Measurements from ENCODE around the gene STOM.

STOM gene

DNA sequence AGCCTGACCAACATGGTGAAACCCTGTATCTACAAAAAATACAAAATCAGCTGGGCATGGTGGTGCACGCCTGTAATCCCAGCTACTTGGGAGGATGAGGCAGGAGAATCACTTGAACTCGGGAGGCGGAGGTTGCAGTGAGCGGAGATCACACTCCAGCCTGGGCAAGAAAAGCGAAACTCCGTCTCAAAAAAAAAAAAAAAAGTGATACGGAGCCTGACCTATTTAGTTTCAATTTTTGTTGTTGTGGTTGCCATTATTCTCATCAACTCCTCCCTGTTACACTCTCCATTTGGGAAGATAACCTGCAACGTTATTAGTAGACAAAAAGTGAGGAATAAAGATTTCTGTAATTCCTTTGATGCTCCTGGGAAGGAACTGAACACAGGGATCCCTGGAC lies 1.3 kb downstream of the STOM start:
- DNase-seq = peak in 1 of 5 donors; percentile 55

GRCh38 chr9:121368138-121368522 lies 1.9 kb downstream of the STOM start:
- no peak for DNase-seq

DNA sequence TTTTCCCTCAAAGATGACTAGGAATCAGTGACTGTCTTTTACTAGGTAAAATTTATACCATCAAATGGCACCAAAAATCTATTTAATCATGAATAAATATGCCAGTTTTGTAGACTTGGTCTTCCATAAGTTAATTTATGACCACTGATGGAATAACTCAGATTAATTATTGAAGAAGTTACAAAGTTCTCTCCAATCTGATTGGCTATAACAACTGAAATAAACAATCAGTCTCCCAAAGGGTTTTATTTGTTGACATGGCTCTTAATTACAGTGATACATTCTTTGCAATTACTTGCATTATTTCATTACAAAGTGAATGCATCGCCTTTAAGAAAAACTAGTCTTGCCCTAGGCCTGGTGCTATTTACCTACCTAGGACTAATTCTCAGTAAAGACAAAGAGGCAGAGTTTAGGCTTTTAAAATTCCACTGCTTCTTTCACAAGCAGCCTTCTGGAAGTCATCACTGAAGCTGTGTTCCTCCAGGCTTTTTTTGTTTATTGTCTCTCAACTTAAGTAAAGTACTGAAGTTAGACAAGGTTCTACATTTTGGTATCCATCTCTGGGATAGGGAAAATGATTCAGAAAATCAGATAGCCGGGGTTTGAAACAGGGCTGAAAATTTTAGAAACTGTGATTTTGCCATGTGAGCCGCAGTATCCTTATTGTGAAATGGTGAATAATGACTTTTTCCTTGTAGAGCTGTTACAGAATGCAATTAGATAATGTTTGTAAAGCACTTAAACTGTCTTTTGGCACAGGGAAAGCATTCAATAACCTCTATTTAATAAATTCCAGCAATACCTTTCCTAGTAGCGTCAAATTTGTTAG lies 2.5 kb downstream of the STOM start:
- no peak for DNase-seq

DNA sequence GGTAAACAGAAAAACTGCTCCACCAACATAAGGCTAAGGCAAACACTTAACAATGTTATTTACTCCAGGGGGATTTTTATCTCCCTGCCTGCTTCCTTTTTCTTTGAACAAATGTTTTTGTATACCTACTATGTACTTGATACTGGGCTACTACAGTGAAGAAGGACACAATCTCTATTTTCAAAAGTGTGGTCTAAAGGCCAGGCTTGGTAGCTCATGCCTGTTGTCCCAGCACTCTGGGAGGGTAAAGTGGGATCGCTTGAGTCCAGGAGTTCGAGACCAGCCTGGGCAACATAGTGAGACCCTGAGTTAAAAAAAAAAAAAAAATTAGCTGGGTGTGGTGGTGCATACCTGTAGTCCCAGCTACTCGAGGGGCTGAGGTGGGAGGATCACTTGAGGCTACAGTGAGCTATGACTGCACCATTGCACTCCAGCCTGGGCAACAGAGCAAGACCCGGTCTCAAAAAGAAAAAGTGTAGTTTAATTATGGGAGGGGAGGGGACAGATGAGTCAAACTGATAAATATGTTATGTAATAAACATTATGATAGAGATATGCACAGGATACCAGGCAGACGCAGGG lies 3.3 kb downstream of the STOM start:
- no peak for DNase-seq

DNA sequence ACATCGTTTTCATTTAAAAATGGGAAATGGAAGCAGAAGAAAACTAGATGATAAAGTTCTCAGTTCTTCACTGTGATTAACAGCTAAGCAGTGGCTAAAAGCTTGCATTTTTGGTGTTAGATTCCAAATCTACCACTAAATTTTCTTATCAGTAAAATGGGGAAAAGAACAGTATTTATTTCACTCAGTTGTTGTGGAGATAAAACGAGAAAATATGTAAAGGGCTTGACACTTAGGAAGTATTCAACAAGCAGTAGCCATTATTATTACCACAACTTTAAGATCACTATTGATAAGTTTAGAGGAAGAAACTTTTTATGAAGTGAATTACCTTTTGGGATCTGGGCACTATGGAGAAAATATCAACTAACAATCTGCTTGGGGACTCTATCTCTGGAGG lies 4.5 kb downstream of the STOM start:
- no peak for DNase-seq

GRCh38 chr9:121364886-121365285 lies 5.2 kb downstream of the STOM start:
- DNase-seq = no peak

- DNase-seq = no peak
Measured at GRCh38 chr9:121364077-121364476, 6.0 kb downstream of the STOM start.

DNA sequence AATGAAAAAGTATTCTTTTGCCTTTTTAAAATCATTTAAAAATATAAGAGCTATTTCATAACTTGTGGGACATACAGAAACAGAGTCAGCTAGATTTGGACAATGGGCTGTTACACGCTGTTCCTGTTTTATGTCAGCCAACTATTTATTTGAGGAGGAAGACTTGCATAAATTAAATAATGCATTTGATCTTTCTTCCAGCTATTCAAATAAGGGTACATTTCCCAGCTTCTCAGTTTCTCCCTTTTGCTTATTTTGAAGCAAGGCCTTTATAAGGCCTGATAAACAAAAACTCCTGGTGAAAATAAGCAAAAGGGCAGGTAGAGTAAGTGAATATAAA lies 6.5 kb downstream of the STOM start:
- DNase-seq = no peak

DNA sequence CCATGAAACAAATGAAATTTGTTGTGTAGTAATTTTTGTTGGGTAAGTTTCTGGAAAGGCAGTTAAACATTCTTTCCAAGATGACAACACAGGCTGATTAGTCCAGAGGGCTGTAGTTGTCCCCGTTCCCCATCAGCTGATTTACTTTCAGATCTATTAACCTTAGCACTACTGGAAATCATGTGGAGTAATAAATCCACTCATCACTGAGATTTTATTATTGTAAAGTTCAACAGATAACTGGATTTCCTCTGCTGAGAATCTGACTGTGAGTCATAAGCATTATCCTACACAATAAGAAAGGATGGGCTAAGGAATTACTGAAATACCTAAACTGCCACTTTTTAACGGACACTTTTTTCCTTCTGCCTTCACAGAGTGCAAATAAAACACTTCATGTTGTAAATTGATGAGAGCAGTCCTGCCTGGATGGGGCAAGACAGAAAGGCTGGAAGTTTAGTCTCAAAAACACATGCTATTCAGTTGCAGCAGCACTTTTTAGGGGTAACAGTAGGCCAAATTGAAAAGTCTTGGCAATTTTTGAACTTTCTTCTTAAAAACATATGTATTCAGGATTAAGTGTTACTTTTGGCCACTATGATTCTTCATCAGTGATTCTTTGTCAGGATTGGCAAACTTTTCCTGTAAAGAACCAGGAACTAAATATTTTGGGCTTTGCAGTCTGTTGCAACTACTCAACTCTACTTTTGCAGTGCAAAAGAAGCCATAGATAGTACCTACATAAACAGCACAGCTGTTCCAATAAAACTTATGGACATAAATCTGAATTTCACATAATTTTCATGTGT lies 7.0 kb downstream of the STOM start:
- no peak for DNase-seq

- DNase-seq = no peak
Measured at GRCh38 chr9:121360601-121361374, 9.3 kb downstream of the STOM start.

- DNase-seq = no peak
Measured at GRCh38 chr9:121359351-121360294, 10.4 kb downstream of the STOM start.

DNA sequence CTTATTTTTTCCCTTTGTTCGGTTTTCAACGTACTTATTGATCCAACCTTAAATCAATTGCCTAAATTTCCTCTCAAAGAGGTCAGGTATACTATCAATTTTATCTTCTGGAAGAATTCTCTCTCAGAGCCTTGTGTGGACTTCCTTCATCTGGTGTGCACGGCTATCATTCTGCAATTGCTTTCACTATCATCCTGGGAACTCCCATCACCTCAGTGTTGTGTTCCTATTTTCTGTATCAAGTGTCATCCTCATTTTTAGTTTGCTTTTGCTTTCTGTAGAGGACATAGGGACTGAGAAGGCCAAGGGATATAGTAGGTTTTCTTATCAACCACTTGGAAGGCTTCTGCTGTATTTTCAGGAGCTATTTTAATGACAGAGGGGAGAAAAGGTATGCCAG lies 11.3 kb downstream of the STOM start:
- DNase-seq = peak in 1 of 5 donors; percentile 25

- no peak for DNase-seq
Measured at GRCh38 chr9:121357011-121357410, 13.0 kb downstream of the STOM start.

DNA sequence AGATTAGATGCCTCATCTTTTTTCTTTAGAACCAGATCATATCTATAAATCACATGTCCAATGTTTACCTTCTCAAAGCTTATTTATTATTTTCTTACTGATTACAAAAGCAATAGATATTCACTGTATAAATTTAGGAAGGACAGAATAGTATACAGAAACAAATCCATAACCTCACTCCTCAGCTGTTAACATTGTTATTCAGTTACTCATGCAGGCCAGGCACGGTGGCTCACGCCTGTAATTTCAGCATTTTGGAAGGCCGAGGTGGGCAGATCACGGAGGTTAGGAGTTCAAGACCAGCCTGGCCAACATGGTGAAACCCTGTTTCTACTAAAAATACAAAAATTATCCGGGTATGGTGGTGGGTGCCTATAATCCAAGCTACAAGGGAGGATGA lies 15.3 kb downstream of the STOM start:
- DNase-seq = no peak

DNA sequence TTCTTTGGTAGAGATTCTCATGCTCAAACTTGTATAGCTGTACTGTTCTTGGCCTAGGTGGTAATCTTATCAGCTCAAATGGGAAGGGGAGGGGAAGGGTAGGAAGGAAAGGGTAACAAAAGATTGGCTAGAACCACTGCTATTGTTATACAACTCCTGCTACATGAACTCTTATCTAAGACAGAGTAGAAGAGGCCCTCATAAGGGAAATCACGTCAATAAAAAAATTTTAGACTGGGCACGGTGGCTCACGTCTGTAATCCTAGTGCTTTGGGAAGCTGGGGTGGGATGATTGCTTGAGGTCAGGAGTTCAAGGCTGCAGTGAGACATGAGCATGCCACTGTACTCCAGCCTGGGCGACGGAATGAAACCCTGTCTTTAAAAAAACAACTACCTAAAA lies 15.9 kb downstream of the STOM start:
- DNase-seq = no peak

DNA sequence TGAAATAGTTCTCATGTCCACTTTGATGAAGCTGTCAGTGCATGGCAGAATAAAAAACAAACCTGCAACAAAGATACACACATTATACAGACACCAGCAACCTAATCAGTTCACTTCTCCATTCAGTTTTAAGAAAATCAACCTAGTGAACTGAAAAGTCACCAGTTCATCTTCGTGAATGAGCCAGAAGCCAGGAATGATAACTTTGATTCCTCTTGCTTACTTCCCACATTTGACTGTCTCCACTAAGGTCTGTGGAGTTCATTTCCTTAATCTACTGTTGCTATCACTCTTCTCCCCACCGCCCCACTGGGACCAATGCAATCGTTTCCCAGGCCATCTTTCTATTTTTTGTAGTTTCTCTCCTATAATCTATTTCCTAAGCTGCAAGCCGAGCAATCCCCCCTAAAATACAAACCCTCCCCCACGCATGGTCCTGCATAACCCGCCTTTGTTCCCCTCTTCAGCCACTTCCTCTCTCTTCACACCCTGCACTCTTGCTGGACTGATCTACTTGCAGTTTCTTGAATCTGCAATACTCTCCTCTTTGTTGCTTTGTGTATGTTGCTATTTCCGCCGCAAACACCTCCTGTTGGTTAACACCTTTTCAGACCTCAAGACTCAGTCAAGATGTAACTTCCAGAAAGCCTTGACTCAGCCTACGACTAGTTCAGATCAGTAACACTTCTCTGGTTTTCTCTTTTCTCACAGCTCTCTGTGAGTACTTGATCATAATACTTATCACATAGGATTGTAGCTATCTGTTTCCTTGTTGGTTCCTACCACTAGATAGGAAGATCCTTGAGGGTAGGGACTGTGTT lies 16.6 kb downstream of the STOM start:
- peak; percentile 24 to 93 (median 50) for DNase-seq

DNA sequence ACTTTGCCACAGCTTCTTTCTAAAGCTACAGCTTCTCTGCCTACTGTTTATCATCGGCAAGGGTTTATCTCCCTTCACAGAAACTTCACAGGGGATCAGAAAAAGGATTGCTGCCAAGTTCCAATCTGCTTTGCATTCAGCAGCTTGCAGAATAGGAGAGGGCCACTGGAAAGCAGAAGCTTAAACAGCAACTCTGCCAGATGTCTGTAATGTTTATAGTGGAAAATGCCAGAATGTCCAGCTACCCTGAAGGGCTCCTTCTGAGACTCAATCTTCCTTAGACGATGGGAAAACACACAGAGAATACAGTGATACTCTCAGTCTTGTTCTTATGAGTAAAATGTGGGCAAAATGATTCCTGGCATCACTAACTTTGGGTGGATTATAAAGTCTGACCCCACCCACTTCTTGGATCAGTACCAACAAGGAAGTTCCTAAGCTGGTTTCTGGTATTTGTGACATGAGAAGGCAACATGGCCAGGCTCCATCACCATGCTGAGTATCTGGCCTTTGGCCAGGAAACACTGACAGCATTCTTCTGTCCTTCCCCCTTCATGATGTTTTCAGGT lies 19.0 kb downstream of the STOM start:
- no peak for DNase-seq

DNA sequence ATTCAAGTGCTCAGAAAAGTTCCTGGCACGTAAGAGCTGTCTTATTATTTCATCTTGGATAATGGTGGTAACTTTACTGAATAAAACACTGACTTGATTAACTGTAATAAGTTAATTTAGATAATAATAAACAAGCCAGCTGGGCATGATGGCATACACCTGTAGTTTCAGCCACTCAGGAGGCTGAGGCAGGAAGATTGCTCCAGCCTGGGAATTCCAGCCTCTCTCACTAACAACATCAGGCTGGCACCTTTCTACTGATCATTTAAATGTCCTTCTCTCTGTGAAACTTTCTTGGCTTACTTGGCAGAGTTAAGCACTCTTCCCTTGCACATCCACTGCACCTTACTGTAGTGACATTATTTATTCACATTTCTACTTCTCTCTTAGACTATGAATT lies 20.0 kb downstream of the STOM start:
- DNase-seq = no peak

DNA sequence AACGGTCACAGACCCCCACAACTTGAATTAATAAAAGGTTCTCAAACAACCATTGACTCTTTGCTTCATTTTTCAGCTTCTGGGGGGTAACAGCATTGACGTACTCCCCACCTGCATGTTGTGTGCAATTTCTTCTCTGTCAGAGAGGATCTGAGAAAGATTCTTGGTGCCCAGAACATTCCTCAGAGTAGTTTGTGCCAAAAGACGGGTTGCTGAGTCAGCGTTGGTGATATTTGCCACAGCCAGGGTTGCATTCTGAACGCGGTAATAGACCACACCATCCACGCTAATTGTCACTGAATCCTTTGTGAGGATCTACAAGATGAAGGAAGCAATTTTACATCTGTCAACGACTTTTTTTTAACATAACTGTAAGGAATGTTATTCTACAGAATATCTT lies 21.0 kb downstream of the STOM start:
- no peak for DNase-seq

- no peak for DNase-seq
Measured at GRCh38 chr9:121348221-121348620, 21.8 kb downstream of the STOM start.

- DNase-seq = no peak
Measured at GRCh38 chr9:121345070-121345469, 25.0 kb downstream of the STOM start.

Data from T-helper 1 cell (primary cell).